Measurements from ENCODE around the gene ADAMTSL5. TPM values are rescaled to one million over a fixed set of nuclear protein-coding genes. Genes with fewer than 3 reads are reported as not detected.

ADAMTSL5 gene
- total RNA-seq, 4 donors from 2014 or later, result 0.27 to 5.1 (median 2.5) TPM

DNA sequence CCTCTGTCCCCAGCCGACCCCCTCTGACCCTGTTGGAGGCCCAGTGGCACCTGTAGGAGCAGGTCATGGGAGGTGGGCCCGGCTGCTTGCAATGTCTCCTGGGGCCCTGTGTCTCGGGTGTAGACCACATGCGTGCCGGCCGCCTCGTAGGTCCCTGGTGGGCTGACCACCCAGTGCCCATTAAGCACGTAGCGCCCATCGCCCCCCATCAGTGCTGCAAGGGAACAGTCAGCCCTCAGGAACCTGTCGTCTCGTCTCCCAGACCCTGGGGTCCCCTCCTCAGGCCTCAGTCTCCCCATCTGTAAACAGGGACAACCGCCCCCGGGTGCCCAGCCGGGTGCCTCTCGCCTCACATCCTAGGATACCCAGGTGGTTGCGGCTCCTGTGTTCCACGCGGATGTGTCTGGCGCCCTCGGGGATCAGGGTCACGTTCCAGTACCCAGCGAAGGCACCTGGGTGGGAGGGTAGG is 5.6 kb downstream of the ADAMTSL5 start:
- TF ChIP-seq, protein P1, sequence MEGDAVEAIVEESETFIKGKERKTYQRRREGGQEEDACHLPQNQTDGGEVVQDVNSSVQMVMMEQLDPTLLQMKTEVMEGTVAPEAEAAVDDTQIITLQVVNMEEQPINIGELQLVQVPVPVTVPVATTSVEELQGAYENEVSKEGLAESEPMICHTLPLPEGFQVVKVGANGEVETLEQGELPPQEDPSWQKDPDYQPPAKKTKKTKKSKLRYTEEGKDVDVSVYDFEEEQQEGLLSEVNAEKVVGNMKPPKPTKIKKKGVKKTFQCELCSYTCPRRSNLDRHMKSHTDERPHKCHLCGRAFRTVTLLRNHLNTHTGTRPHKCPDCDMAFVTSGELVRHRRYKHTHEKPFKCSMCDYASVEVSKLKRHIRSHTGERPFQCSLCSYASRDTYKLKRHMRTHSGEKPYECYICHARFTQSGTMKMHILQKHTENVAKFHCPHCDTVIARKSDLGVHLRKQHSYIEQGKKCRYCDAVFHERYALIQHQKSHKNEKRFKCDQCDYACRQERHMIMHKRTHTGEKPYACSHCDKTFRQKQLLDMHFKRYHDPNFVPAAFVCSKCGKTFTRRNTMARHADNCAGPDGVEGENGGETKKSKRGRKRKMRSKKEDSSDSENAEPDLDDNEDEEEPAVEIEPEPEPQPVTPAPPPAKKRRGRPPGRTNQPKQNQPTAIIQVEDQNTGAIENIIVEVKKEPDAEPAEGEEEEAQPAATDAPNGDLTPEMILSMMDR (IDR thresholded peaks at IDR 0.05), result no peak
- TF ChIP-seq POLR2A (IDR thresholded peaks at IDR 0.05), result no peak
- no peaks in the 10 kb centered on the region for H3K36me3 ChIP-seq
- no peaks in the 10 kb centered on the region for H3K9me3 ChIP-seq
- WGBS, 2 donors, result 65 to 68% methylated on average over 14 to 18 of the region's 23 CpGs
- intact Hi-C loops (cut with DNase I), result no loop called here
- no peak for DNase-seq
- H3K4me3 ChIP-seq (replicated peaks in 1 of 3), result peak overlapping the region in 1 of 3 donors; percentile 34
- H3K27me3 ChIP-seq, result peaks cover 11% of the 10 kb centered on the region
- H3K4me1 ChIP-seq, result peaks cover 7 to 19% of the 10 kb centered on the region in 2 donors
- H3K27ac ChIP-seq, result no peak overlapping the region

DNA sequence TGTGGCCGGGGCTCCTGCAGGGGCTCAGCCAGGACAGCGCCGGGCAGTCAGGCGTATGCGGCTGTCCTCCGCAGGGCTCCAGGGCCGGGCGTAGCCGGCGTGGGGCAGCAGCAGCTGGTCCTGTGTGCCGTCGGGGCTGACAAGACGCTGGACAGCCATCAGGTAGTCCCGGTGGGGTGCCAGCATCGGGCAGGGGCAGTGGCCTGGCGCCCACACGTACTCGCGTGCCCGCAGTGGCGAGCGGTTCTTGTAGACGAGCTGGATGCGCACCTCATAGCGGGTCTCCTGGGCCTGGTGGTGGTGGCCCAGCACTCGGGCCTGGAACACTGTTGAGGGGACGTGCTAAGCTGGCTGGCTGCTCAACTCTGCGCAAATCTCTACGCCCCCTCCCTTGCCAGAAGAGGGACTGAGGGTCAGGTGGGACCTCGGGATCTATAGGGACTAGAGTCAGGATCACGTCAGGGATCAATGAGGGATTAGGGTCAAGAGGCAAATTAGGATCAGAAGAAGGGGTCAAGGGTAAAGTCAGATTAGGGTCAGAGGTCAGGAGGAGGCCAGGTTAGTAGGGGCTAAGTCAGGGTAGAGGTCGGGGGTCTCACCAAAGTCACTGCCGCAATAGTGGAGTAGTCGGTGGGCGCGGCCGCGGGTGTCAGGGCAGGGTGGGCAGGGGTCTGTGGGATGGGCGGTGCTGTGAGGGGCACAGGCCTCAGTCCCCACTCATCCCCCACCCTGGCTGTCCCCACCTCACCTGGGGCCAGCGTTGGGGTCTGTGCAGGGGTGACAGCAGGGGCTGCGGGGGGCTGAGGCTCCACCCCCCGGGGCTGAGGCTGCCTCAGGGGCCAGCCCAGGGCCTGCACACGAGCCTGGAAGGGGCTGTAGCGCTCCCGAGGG is 6.6 kb downstream of the ADAMTSL5 start:
- Histone ChIP-seq H3K27me3 (peaks cover 11% of the 10 kb centered on the region), H3K27ac (no peak overlapping the region), H3K4me3 (replicated peaks in 1 of 3) (no peak overlapping the region), H3K4me1 (peaks cover 7 to 19% of the 10 kb centered on the region in 2 donors), H3K36me3 (no peaks in the 10 kb centered on the region), H3K9me3 (no peaks in the 10 kb centered on the region)
- TF ChIP-seq, protein P1 (IDR thresholded peaks at IDR 0.05), result no peak
- TF ChIP-seq POLR2A (IDR thresholded peaks at IDR 0.05), result no peak
- intact Hi-C loops (cut with DNase I), result no loop called here
- no peak for DNase-seq
- WGBS, 2 donors, result 90 to 91% methylated on average over 34 to 36 of the region's 45 CpGs

DNA sequence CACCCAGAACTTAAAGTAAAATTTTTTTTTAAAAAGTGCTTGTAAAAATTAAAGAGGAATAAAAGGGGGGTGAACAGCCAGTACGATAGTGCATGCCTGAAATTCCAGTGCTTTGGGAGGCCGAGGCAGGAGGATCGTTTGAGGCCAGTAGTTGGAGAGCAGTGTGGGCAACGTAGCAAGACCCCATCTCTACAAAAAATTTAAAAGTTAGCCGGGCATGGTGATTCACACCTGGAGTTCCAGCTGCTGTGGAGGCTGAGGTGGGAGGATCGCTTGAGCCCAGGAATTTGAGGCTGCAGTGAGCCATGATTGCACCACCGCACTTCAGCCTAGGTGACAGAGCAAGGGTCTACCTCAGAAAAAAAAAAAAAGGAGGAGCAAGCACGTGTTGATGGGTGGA is 7.8 kb downstream of the ADAMTSL5 start:
- no peak overlapping the region for H3K4me3 ChIP-seq (replicated peaks in 1 of 3)
- 76 to 78% methylated on average over 8 of the region's 8 CpGs for whole genome bisulfite sequencing, 2 donors
- intact Hi-C loops (cut with DNase I), result no loop called here
- no peaks in the 10 kb centered on the region for H3K9me3 ChIP-seq
- H3K27ac ChIP-seq, result no peak overlapping the region
- DNase-seq, result no peak
- no peaks in the 10 kb centered on the region for H3K36me3 ChIP-seq
- TF ChIP-seq, protein P1 (IDR thresholded peaks at IDR 0.05), result no peak
- no peak for TF ChIP-seq POLR2A (IDR thresholded peaks at IDR 0.05)
- peaks cover 7 to 19% of the 10 kb centered on the region in 2 donors for H3K4me1 ChIP-seq
- peaks cover 11% of the 10 kb centered on the region for H3K27me3 ChIP-seq

DNA sequence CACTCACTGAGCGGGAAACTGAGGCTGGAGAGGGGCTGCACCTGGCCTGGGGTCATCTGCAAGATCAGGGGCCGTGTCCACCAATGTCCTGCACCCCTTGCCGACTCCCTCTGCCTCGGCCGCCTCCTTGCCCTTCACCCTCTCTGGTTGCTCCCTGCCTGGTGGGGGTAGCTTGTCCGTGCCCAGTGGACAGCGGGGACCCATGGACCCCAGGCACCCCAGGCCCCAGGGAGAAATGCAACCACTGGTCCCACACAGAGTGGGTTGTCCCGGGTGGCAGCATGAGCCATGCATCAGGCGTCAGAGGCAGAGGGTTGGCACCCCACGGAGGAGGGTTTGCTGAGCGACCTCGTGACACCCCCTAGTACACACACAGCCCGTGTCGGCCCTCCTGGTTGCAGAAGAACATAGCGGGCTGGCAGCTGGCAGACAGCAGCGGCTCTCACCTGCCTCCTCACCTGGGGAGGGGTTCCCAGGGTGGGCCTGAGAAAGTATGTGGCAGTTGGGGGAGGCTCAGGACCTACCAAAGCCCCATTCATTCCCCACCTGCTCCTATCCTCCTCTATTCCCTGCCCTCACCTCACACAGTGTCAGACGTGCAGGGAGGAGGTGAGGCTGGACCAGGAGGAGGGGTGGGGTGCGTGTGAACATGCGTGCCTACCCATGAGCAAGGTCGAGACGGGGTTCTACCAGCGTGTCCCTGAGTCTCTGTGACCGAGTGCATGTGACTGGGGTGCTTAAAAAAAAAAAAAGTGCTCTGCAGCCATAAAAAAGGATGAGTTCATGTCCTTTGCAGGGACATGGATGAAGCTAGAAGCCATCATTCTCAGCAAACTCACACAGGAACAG is 8.7 kb downstream of the ADAMTSL5 start:
- Histone ChIP-seq H3K27ac (no peak overlapping the region), H3K9me3 (no peaks in the 10 kb centered on the region), H3K36me3 (no peaks in the 10 kb centered on the region), H3K27me3 (peaks cover 11% of the 10 kb centered on the region), H3K4me3 (replicated peaks in 1 of 3) (no peak overlapping the region), H3K4me1 (peaks cover 7 to 19% of the 10 kb centered on the region in 2 donors)
- intact Hi-C loops (cut with DNase I), result no loop called here
- WGBS, 2 donors, result 54 to 59% methylated on average over 12 of the region's 23 CpGs
- DNase-seq, result no peak
- TF ChIP-seq, protein P1 (IDR thresholded peaks at IDR 0.05), result no peak
- no peak for TF ChIP-seq POLR2A (IDR thresholded peaks at IDR 0.05)
